Measurements from ENCODE around the gene ACTRT2. TPM values are rescaled to one million over a fixed set of nuclear protein-coding genes. Genes with fewer than 3 reads are reported as not detected.

ACTRT2 gene
- total RNA-seq, 1 experiment from 2014 or later: not detected

DNA sequence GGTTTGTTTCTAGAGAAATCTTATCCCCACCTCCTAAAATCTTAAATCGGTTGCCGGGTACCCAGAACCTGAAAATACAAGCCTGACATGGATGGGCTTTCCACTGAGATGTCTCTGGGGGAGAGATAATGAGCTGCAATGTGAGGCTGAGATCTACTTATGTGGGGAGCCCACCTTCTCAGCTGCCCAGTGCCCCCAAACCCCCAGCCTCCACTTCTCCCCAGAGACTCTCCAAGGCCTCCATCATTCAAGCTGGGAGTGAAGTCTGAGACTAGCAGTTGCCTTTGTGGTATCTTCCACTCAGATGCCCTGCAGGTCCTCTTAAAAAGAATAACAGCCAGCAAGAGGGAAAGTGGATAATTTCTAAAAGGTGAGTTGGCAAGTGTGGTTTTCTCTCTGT is 11.7 kb upstream of the ACTRT2 start:
- Histone ChIP-seq H3K14ac (ENCODE audit: insufficient read depth, low read length) (no peak overlapping the region), H3K56ac (ENCODE audit: insufficient read length, low read depth, low read length) (no peak overlapping the region), H4K20me1 (ENCODE audit: control insufficient read depth, insufficient read depth, insufficient read length) (no peaks in the 10 kb centered on the region), H3T11ph (ENCODE audit: low read length) (no peak overlapping the region), H2BK12ac (ENCODE audit: insufficient read length, low read depth, low read length) (no peak overlapping the region), H4K91ac (ENCODE audit: insufficient read length, low read depth, low read length) (no peak overlapping the region), H3K9ac (ENCODE audit: extremely low read depth, insufficient read length, low read length) (no peak overlapping the region), H3K4ac (ENCODE audit: low read depth, low read length) (no peak overlapping the region), H4K5ac (ENCODE audit: insufficient read length, low read depth, low read length) (no peak overlapping the region), H2AK5ac (ENCODE audit: insufficient read length, low read length) (no peak overlapping the region), H2BK120ac (ENCODE audit: low read depth, low read length, poor library complexity, severe bottlenecking) (no peak overlapping the region), H2BK15ac (ENCODE audit: low read depth, low read length) (no peak overlapping the region), H3K4me1 (ENCODE audit: insufficient read depth, low read length) (no peaks in the 10 kb centered on the region), H3K79me2 (ENCODE audit: insufficient read depth, low read length) (no peaks in the 10 kb centered on the region), H3K27me3 (ENCODE audit: insufficient read depth, low read length) (no peaks in the 10 kb centered on the region; the same call in 1 of the 2 replicates), H2AFZ (ENCODE audit: low read length) (no peak overlapping the region), H3K79me1 (ENCODE audit: insufficient read depth, low read depth, low read length, poor library complexity, severe bottlenecking) (no peaks in the 10 kb centered on the region), H4K8ac (replicated peaks; ENCODE audit: insufficient read length, low read depth, low read length) (no peak overlapping the region), H3K9me3 (ENCODE audit: control insufficient read depth, low read depth, low read length) (peaks cover 43% of the 10 kb centered on the region), H3K27ac (ENCODE audit: insufficient read length, low read depth, low read length) (no peak overlapping the region), H2BK5ac (ENCODE audit: insufficient read length, low read length) (no peak overlapping the region), H3K23me2 (ENCODE audit: insufficient read length, low read depth, low read length, poor library complexity, severe bottlenecking) (no peaks in the 10 kb centered on the region), H3K4me2 (ENCODE audit: insufficient read depth, insufficient read length, low read length) (no peak overlapping the region), H3K18ac (ENCODE audit: insufficient read length, low read depth, low read length) (no peak overlapping the region), H3K23ac (ENCODE audit: insufficient read length, low read depth, low read length) (no peak overlapping the region), H2BK20ac (ENCODE audit: low read depth, low read length, poor library complexity, severe bottlenecking) (no peak overlapping the region)
- WGBS (ENCODE audit: extremely low coverage, insufficient read length, low lambda C conversion rate): no CpG with 5 or more reads among the region's 2 CpGs
- Mint-ChIP-seq H3K36me3 (ENCODE audit: insufficient read depth in 1 of 3, low read depth in 3 of 3) (peaks cover 2 to 28% (median 11%) of the 10 kb centered on the region in 3 experiments; a peak in 6 of 7 replicates), H3K27ac (no peak overlapping the region), H3K27me3 (ENCODE audit: low read depth) (peaks cover 4% of the 10 kb centered on the region), H3K4me1 (peaks cover 0 to 18% of the 10 kb centered on the region in 2 experiments; a peak in 2 of 4 replicates), H3K4me3 (no peak overlapping the region; a peak in 1 of 5 replicates), H3K9me3 (peaks cover 36 to 79% of the 10 kb centered on the region in 2 experiments)
- DNase-seq: no peak
- TF ChIP-seq, protein P1, sequence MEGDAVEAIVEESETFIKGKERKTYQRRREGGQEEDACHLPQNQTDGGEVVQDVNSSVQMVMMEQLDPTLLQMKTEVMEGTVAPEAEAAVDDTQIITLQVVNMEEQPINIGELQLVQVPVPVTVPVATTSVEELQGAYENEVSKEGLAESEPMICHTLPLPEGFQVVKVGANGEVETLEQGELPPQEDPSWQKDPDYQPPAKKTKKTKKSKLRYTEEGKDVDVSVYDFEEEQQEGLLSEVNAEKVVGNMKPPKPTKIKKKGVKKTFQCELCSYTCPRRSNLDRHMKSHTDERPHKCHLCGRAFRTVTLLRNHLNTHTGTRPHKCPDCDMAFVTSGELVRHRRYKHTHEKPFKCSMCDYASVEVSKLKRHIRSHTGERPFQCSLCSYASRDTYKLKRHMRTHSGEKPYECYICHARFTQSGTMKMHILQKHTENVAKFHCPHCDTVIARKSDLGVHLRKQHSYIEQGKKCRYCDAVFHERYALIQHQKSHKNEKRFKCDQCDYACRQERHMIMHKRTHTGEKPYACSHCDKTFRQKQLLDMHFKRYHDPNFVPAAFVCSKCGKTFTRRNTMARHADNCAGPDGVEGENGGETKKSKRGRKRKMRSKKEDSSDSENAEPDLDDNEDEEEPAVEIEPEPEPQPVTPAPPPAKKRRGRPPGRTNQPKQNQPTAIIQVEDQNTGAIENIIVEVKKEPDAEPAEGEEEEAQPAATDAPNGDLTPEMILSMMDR (conservative IDR thresholded peaks at IDR 0.05): no peak
